NCI-H2196 (cell line): ENCODE results near the gene OLIG1.

Experiments used
- DNase-seq: peaks from one replicate; lab custom pipeline; 2025; ENCODE audit not compliant: unreplicated experiment; lab: John Stamatoyannopoulos, UW

The OLIG1 gene

GRCh38 chr21:33096426-33096825 is 26.5 kb downstream of the OLIG1 start:
- DNase-seq: no peak

- DNase-seq: no peak
Observed at GRCh38 chr21:33099131-33099530, 29.2 kb downstream of the OLIG1 start.

- no peak for DNase-seq
Observed at GRCh38 chr21:33101300-33101911, 31.5 kb downstream of the OLIG1 start.

GRCh38 chr21:33105088-33105487 is 35.1 kb downstream of the OLIG1 start:
- no peak for DNase-seq

- DNase-seq: no peak
Observed at GRCh38 chr21:33108228-33108627, 38.3 kb downstream of the OLIG1 start.

- peak; percentile 8 for DNase-seq
Observed at GRCh38 chr21:33109574-33110339, 39.8 kb downstream of the OLIG1 start.

GRCh38 chr21:33110340-33110715 is 40.4 kb downstream of the OLIG1 start:
- no peak for DNase-seq

GRCh38 chr21:33111577-33111976 is 41.6 kb downstream of the OLIG1 start:
- DNase-seq: no peak

DNA sequence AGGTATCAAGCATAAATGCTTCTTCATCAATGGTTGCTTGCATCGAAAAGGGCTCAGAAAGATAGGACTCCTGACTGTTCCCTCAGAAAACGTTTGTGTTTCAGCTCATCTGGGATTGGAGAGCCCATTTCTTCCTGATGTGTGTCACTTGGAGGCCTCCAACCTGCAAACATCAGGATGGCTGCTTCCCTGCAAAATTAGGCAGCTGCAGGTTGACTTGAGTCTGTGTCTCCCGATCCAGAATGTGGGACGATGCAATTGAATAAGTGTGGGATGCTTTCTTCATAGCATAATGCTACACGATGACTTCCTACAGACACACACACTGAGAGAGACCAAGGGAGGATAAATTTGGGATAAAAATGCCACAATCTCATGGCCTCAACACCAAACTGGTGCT is 42.2 kb downstream of the OLIG1 start:
- no peak for DNase-seq

DNA sequence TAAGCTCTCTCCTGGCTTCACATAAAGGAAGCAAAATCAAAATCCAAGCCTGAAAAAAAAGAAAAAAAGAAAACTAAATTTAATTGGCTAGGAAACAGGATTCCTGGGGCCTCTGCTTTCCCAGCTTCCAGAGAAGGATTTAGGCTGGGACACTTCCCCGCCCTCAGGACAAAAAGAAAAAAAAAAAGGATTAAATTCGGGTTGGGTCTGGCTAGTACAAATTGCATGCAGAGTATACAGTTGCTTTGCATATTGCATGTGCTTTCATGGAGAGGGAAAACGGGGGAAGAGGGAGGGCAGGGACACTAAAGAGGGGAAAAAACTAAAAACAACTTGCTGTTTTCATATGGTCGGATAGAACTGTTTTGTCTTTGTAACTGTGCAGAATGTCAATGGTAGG is 42.7 kb downstream of the OLIG1 start:
- no peak for DNase-seq

DNA sequence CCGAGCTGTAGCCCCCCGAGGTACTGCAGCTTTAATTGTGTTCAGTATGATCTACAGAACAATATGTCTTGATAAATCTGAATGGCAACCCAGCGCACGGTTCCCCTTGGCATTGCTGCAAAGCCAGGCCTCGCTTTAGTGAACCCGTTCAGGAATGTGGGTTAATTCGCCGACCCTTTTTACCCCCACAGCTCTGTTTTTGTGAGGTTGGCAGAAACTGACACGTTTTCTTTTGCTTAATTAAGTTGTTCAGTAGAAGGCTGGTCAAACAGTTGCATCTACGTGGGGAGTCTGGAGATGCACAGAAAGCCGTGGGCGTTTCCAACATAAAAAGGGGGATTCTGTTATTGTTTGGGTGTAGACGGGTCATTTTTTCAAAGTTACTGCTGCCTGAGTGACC is 43.2 kb downstream of the OLIG1 start:
- DNase-seq: no peak

DNA sequence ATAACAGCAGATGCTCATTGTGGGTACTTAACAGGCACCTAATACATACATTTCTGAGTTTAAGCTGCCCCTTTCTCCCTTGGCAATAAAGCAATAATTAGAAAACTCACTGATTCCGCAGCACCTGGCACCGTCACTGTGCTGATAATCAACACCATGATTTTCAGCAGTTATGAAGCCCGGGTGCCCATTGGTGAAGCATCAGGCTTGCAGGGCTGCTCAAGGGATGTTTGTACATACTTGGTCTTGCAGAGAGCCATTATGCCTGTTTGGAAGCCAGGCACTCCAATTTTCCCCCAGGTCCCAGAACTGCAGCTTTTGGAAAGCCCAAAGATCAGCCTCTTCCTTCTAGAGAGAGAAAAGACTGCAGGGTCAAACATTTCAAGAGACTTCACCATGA is 44.3 kb downstream of the OLIG1 start:
- DNase-seq: no peak

- no peak for DNase-seq
Observed at GRCh38 chr21:33115631-33116510, 45.9 kb downstream of the OLIG1 start.

DNA sequence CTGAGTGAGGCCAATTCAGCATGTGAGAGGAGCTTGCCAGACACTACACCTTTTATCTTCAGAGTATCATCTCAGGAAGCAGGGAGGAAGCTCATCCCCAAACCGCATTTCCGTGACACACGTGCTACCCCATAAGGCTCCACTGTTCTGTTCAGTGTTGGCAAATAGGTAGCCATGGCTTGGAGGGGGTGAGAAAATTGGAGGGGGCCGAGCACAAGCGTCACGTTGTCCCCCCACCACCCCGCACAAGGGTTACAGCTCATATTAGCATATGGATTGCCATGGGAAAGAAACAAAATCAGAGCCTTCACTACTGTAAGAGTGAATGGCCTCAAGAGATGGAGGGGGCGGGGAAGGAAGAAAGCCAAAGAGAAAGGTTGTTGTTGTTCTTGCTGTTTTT is 46.7 kb downstream of the OLIG1 start:
- no peak for DNase-seq

- DNase-seq: no peak
Observed at GRCh38 chr21:33117101-33117888, 47.4 kb downstream of the OLIG1 start.
